H9 (cell line): Measurements from ENCODE around the gene TNC. TPM values are rescaled to one million over a fixed set of nuclear protein-coding genes. Genes with fewer than 3 reads are reported as not detected.

Experiments
- DNase-seq: peaks from one replicate; pipeline ENCODE4 v3.0.0-alpha.2; 2017
- H2AFZ ChIP-seq: one replicate; pipeline ENCODE4 v1.6.1; 2013; ENCODE audit warnings: mild to moderate bottlenecking, low read length, control low read depth, moderate library complexity
- H2AK5ac ChIP-seq: 2 replicates; pipeline ENCODE4 v1.6.1; 2013; ENCODE audit warnings: low read length, control low read depth, mixed read lengths; ENCODE audit not compliant: insufficient read length
- H2BK120ac ChIP-seq: one replicate; pipeline ENCODE4 v1.6.1; 2013; ENCODE audit warnings: low read depth, mild to moderate bottlenecking, low read length, control low read depth, inconsistent platforms; ENCODE audit not compliant: poor library complexity, severe bottlenecking
- H2BK12ac ChIP-seq: 2 replicates; pipeline ENCODE4 v1.6.1; 2013; ENCODE audit warnings: low read length, control low read depth, mixed read lengths, low read depth; ENCODE audit not compliant: insufficient read length
- H2BK15ac ChIP-seq: 2 replicates; pipeline ENCODE4 v1.6.1; 2013; ENCODE audit warnings: low read depth, low read length, control low read depth
- H2BK20ac ChIP-seq: one replicate; pipeline ENCODE4 v1.6.1; 2013; ENCODE audit warnings: low read depth, mild to moderate bottlenecking, low read length, control low read depth, inconsistent platforms; ENCODE audit not compliant: poor library complexity, severe bottlenecking
- H2BK5ac ChIP-seq: 2 replicates; pipeline ENCODE4 v1.6.1; 2013; ENCODE audit warnings: low read length, control low read depth, mixed read lengths; ENCODE audit not compliant: insufficient read length
- H3K14ac ChIP-seq: 2 replicates; pipeline ENCODE4 v1.6.1; 2013; ENCODE audit warnings: low read length, control low read depth; ENCODE audit not compliant: insufficient read depth
- H3K18ac ChIP-seq: 2 replicates; pipeline ENCODE4 v1.6.1; 2013; ENCODE audit warnings: low read depth, mild to moderate bottlenecking, mixed read lengths, low read length, control low read depth; ENCODE audit not compliant: insufficient read length
- H3K23ac ChIP-seq: 2 replicates; pipeline ENCODE4 v1.6.1; 2013; ENCODE audit warnings: low read length, control low read depth, mixed read lengths, low read depth; ENCODE audit not compliant: insufficient read length
- H3K23me2 ChIP-seq: 2 replicates; pipeline ENCODE4 v1.6.1; 2013; ENCODE audit warnings: low read depth, mild to moderate bottlenecking, mixed read lengths, low read length, control low read depth; ENCODE audit not compliant: insufficient read length, poor library complexity, severe bottlenecking
- H3K27ac ChIP-seq: 2 replicates; pipeline ENCODE4 v1.5.1; 2013; ENCODE audit warnings: low read length, control low read depth, mixed read lengths, low read depth; ENCODE audit not compliant: insufficient read length
- H3K27me3 ChIP-seq: 2 replicates; pipeline ENCODE4 v1.6.1; 2013; ENCODE audit warnings: low read length, control low read depth, inconsistent platforms; ENCODE audit not compliant: insufficient read depth
- H3K4ac ChIP-seq: 2 replicates; pipeline ENCODE4 v1.6.1; 2013; ENCODE audit warnings: low read depth, mild to moderate bottlenecking, control low read depth, inconsistent platforms, low read length, moderate library complexity
- H3K4me1 ChIP-seq: 2 replicates; pipeline ENCODE4 v1.6.1; 2013; ENCODE audit warnings: low read length, control low read depth, inconsistent platforms; ENCODE audit not compliant: insufficient read depth
- H3K4me2 ChIP-seq: 2 replicates; pipeline ENCODE4 v1.6.1; 2013; ENCODE audit warnings: low read length, control low read depth, mixed read lengths; ENCODE audit not compliant: insufficient read length, insufficient read depth
- H3K56ac ChIP-seq: 2 replicates; pipeline ENCODE4 v1.6.1; 2013; ENCODE audit warnings: low read depth, mild to moderate bottlenecking, mixed read lengths, low read length, control low read depth; ENCODE audit not compliant: insufficient read length
- H3K79me1 ChIP-seq: 2 replicates; pipeline ENCODE4 v1.6.1; 2013; ENCODE audit warnings: low read depth, mild to moderate bottlenecking, moderate library complexity, low read length, control low read depth, inconsistent platforms; ENCODE audit not compliant: insufficient read depth, poor library complexity, severe bottlenecking
- H3K79me2 ChIP-seq: 2 replicates; pipeline ENCODE4 v1.6.1; 2013; ENCODE audit warnings: low read length, control low read depth, inconsistent platforms; ENCODE audit not compliant: insufficient read depth
- H3K9ac ChIP-seq: 2 replicates; pipeline ENCODE4 v1.6.1; 2013; ENCODE audit warnings: low read length, control low read depth, mixed read lengths; ENCODE audit not compliant: insufficient read length; ENCODE audit errors: extremely low read depth
- H3K9me3 ChIP-seq: one replicate; pipeline ENCODE4 v1.6.1; 2013; ENCODE audit warnings: low read depth, low read length, inconsistent platforms; ENCODE audit not compliant: control insufficient read depth
- H3T11ph ChIP-seq: one replicate; pipeline ENCODE4 v1.6.1; 2013; ENCODE audit warnings: mild to moderate bottlenecking, low read length, control low read depth, inconsistent platforms
- H4K20me1 ChIP-seq: one replicate; pipeline ENCODE4 v1.6.1; 2013; ENCODE audit not compliant: control insufficient read depth, insufficient read length, insufficient read depth
- H4K5ac ChIP-seq: 2 replicates; pipeline ENCODE4 v1.6.1; 2013; ENCODE audit warnings: low read depth, mild to moderate bottlenecking, mixed read lengths, low read length, control low read depth; ENCODE audit not compliant: insufficient read length
- H4K8ac ChIP-seq: replicated peaks from 2 replicates; pipeline ENCODE4 v1.6.1; 2013; ENCODE audit warnings: low read length, control low read depth, mixed read lengths, low read depth; ENCODE audit not compliant: insufficient read length
- H4K91ac ChIP-seq: 2 replicates; pipeline ENCODE4 v1.6.1; 2013; ENCODE audit warnings: low read depth, mild to moderate bottlenecking, moderate library complexity, mixed read lengths, low read length, control low read depth; ENCODE audit not compliant: insufficient read length
- H3K27ac Mint-ChIP-seq, 3 experiments: 2 replicates in 2 of 3; 3 replicates in 1 of 3; pipeline ENCODE4 v1.8.0; 2020 to 2021; ENCODE audit warnings: mixed read lengths in 3 of 3, mild to moderate bottlenecking in 1 of 3, moderate library complexity in 1 of 3
- H3K27me3 Mint-ChIP-seq: 2 replicates; pipeline ENCODE4 v1.8.0; 2021; ENCODE audit warnings: low read depth, mild to moderate bottlenecking, moderate library complexity, mixed read lengths
- H3K36me3 Mint-ChIP-seq, 3 experiments: 2 replicates in 2 of 3; 3 replicates in 1 of 3; pipeline ENCODE4 v1.8.0; 2020 to 2021; ENCODE audit warnings: low read depth in 3 of 3, mixed read lengths in 3 of 3; ENCODE audit not compliant: insufficient read depth in 1 of 3
- H3K4me1 Mint-ChIP-seq, 2 experiments: 2 replicates each; pipeline ENCODE4 v1.8.0; 2020; ENCODE audit warnings: mixed read lengths in 2 of 2
- H3K4me3 Mint-ChIP-seq, 2 experiments: 2 replicates in 1 of 2; 3 replicates in 1 of 2; pipeline ENCODE4 v1.8.0; 2020 to 2021; ENCODE audit warnings: mild to moderate bottlenecking in 2 of 2, mixed read lengths in 2 of 2, moderate library complexity in 1 of 2
- H3K9me3 Mint-ChIP-seq, 2 experiments: 2 replicates in 1 of 2; 3 replicates in 1 of 2; pipeline ENCODE4 v1.8.0; 2020; ENCODE audit warnings: mild to moderate bottlenecking in 2 of 2, mixed read lengths in 2 of 2, moderate library complexity in 1 of 2
- WGBS: extraction: QIAGEN DNeasy Blood & Tissue Kit; methylation state at CpG from one replicate; pipeline ENCODE4 v1.1.7; 2013; ENCODE audit warnings: missing lambda C conversion rate, low lambda C conversion rate, mixed read lengths; ENCODE audit not compliant: insufficient read length; ENCODE audit errors: extremely low coverage; 5-methylcytosine and 5-hydroxymethylcytosine counted together
- total RNA-seq: library from RNA; stranded (reverse); gene quantifications from 2 replicates; pipeline ENCODE4 v1.2.1, GENCODE V29; 2021
- TF ChIP-seq, protein P1 (sequence below): fragments of 200-600 bp; sonication (generic); conservative IDR thresholded peaks from 3 replicates; pipeline ENCODE4 v1.8.0; 2021; ENCODE audit warnings: antibody characterized with exemption, mild to moderate bottlenecking

The TNC gene
- total RNA-seq, 1 experiment from 2014 or later = 0.63 TPM

DNA sequence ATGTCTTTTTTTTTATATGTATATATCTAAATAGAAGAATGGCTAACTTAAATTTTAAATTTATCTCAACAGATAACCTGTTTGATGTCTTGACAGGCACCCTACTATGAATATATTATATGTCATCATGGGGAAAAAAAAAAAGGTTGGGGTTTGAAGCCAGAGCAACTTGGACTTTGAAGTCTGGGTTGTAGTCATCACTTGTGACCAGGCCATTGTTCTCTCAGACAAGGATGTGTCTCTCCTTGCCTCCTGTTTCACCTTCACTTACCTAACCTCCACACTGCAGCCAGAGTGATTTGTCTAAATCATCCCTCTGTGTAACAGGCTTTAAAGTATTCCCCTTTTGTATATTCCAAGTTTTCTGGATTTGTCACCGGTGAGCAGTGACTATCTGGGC lies 130.8 kb downstream of the TNC start:
- TF ChIP-seq, protein P1, sequence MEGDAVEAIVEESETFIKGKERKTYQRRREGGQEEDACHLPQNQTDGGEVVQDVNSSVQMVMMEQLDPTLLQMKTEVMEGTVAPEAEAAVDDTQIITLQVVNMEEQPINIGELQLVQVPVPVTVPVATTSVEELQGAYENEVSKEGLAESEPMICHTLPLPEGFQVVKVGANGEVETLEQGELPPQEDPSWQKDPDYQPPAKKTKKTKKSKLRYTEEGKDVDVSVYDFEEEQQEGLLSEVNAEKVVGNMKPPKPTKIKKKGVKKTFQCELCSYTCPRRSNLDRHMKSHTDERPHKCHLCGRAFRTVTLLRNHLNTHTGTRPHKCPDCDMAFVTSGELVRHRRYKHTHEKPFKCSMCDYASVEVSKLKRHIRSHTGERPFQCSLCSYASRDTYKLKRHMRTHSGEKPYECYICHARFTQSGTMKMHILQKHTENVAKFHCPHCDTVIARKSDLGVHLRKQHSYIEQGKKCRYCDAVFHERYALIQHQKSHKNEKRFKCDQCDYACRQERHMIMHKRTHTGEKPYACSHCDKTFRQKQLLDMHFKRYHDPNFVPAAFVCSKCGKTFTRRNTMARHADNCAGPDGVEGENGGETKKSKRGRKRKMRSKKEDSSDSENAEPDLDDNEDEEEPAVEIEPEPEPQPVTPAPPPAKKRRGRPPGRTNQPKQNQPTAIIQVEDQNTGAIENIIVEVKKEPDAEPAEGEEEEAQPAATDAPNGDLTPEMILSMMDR = no peak
- H4K8ac ChIP-seq = no peak overlapping the region
- Mint-ChIP-seq H3K4me3 (no peak overlapping the region), H3K36me3 (no peaks in the 10 kb centered on the region), H3K27me3 (peaks cover 92% of the 10 kb centered on the region), H3K4me1 (peaks cover 0 to 4% of the 10 kb centered on the region in 2 experiments; a peak in 1 of 4 replicates), H3K9me3 (no peaks in the 10 kb centered on the region), H3K27ac (no peak overlapping the region)
- H2BK12ac ChIP-seq = no peak overlapping the region
- WGBS = no CpG with 5 or more reads among the region's 1 CpG
- no peak overlapping the region for H3K18ac ChIP-seq
- H3K56ac ChIP-seq = no peak overlapping the region
- H3K23ac ChIP-seq = no peak overlapping the region
- H4K91ac ChIP-seq = no peak overlapping the region
- no peak overlapping the region for H3K27ac ChIP-seq
- H3K23me2 ChIP-seq = no peaks in the 10 kb centered on the region
- no peaks in the 10 kb centered on the region for H3K79me1 ChIP-seq
- no peak overlapping the region for H2BK5ac ChIP-seq
- no peak overlapping the region for H3K4me2 ChIP-seq
- no peak overlapping the region for H2BK20ac ChIP-seq
- H3K9ac ChIP-seq = no peak overlapping the region
- no peak overlapping the region for H3K4ac ChIP-seq
- no peak overlapping the region for H2BK120ac ChIP-seq
- H2AFZ ChIP-seq = no peak overlapping the region
- H4K5ac ChIP-seq = no peak overlapping the region
- H3T11ph ChIP-seq = no peak overlapping the region
- no peaks in the 10 kb centered on the region for H3K9me3 ChIP-seq
- H3K79me2 ChIP-seq = no peaks in the 10 kb centered on the region
- H3K14ac ChIP-seq = no peak overlapping the region
- H2AK5ac ChIP-seq = no peak overlapping the region
- no peaks in the 10 kb centered on the region for H4K20me1 ChIP-seq
- H3K4me1 ChIP-seq = no peaks in the 10 kb centered on the region
- no peak overlapping the region for H2BK15ac ChIP-seq
- DNase-seq = no peak
- no peaks in the 10 kb centered on the region; the same call in 1 of the 2 replicates for H3K27me3 ChIP-seq
